Prostate gland (tissue), 2 donors: Measurements from ENCODE around the gene SLC16A12. TPM values are rescaled to one million over a fixed set of nuclear protein-coding genes. Genes with fewer than 3 reads are reported as not detected.

Source experiments
- DNase-seq: peaks from one replicate; pipeline ENCODE4 v3.0.0-alpha.2; 2019; ENCODE audit warnings: low spot score
- H3K27ac ChIP-seq, 2 donors: fragments of 200-600 bp; sonication (generic); 2 replicates each; pipeline ENCODE4 v1.5.1; 2017 to 2019
- H3K27me3 ChIP-seq: fragments of 200-600 bp; sonication (generic); replicated peaks from 2 replicates; pipeline ENCODE4 v1.5.1; 2019; ENCODE audit not compliant: insufficient read depth
- H3K36me3 ChIP-seq, 2 donors: fragments of 200-600 bp; sonication (generic); 1 replicate in 1 of 2; 2 replicates in 1 of 2; pipeline versions ENCODE4 v1.5.1 to v1.8.1; 2017 to 2019
- H3K4me1 ChIP-seq: fragments of 200-600 bp; sonication (generic); replicated peaks from 2 replicates; pipeline ENCODE4 v1.5.1; 2019
- H3K4me3 ChIP-seq, 2 donors: fragments of 200-600 bp; sonication (generic); 2 replicates each; pipeline ENCODE4 v1.5.1; 2017 to 2019
- H3K9me3 ChIP-seq: fragments of 200-600 bp; sonication (generic); 2 replicates; pipeline ENCODE4 v1.5.1; 2017
- POLR2A ChIP-seq: fragments of 450-650 bp; IDR thresholded peaks from one replicate; pipeline ENCODE4 v1.6.1; 2016; ENCODE audit warnings: antibody characterized with exemption, mild to moderate bottlenecking
- POLR2AphosphoS5 ChIP-seq: sonication (generic); formaldehyde crosslinking; IDR thresholded peaks from one replicate; pipeline ENCODE4 v1.6.1; 2017; ENCODE audit warnings: antibody characterized with exemption
- WGBS: methylation state at CpG from one replicate; pipeline ENCODE4 v1.1.5; 2018; 5-methylcytosine and 5-hydroxymethylcytosine counted together
- intact Hi-C: fragments of 100-400 bp; cut with DNase I; formaldehyde crosslinking; loops from one replicate; pipeline ENCODE4 v1.14.2; 2022
- total RNA-seq, 2 donors: library from RNA; depleted of rRNA; stranded (reverse); fragments of >200 nt; gene quantifications; one replicate each; pipeline ENCODE4 v1.1.0, GENCODE V29; 2016
- TF ChIP-seq, protein P1 (sequence below), 4 experiments: fragments of 200-600 bp in 2 of 4; fragments of 450-650 bp in 2 of 4; sonication (generic) in 2 of 4; IDR thresholded peaks; 1 replicate in 3 of 4; 2 replicates in 1 of 4; pipeline ENCODE4 v1.5.1; 2016 to 2019; ENCODE audit warnings: antibody characterized with exemption in 4 of 4, mild to moderate bottlenecking in 2 of 4, moderate library complexity in 2 of 4

The SLC16A12 gene
- total RNA-seq, 2 donors from 2014 or later, result 0.09 to 4.4 TPM

GRCh38 chr10:89421018-89421476 lies 114.3 kb downstream of the SLC16A12 start:
- intact Hi-C loops, result loop anchor here (10.0 kb wide), 1 partner anchor 224 kb away; the partner anchor contains the start of gene PANK1
- H3K9me3 ChIP-seq, result no peaks in the 10 kb centered on the region
- H3K36me3 ChIP-seq, result no peaks in the 10 kb centered on the region
- DNase-seq, result peak; percentile 41
- H3K4me1 ChIP-seq, result no peaks in the 10 kb centered on the region
- no peak overlapping the region for H3K4me3 ChIP-seq
- no peaks in the 10 kb centered on the region for H3K27me3 ChIP-seq
- WGBS, result 42% methylated on average over 2 of the region's 2 CpGs
- H3K27ac ChIP-seq, result no peak overlapping the region
- TF ChIP-seq, protein P1, sequence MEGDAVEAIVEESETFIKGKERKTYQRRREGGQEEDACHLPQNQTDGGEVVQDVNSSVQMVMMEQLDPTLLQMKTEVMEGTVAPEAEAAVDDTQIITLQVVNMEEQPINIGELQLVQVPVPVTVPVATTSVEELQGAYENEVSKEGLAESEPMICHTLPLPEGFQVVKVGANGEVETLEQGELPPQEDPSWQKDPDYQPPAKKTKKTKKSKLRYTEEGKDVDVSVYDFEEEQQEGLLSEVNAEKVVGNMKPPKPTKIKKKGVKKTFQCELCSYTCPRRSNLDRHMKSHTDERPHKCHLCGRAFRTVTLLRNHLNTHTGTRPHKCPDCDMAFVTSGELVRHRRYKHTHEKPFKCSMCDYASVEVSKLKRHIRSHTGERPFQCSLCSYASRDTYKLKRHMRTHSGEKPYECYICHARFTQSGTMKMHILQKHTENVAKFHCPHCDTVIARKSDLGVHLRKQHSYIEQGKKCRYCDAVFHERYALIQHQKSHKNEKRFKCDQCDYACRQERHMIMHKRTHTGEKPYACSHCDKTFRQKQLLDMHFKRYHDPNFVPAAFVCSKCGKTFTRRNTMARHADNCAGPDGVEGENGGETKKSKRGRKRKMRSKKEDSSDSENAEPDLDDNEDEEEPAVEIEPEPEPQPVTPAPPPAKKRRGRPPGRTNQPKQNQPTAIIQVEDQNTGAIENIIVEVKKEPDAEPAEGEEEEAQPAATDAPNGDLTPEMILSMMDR (IDR thresholded peaks at IDR 0.05), result no peak
- TF ChIP-seq POLR2A (no peak), POLR2AphosphoS5 (peak; percentile 60)

DNA sequence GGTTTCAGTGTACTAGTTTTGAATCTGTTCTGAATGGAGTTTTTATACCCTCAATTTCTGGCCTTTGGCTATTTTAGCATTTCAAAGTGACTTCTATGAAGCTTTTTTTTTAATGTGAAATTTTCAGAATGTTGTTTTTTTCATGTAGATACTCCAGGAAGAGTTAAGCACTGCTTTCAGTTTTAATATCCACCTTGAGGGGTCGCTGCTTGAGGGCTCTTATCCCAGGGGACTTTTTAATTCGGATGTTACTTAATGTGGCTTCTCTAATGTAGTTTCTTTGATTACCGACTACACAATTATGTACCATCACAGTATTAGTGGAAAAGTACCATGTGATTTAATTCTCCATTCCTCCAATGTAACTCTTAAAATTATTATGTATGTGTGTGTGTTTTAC lies 115.8 kb downstream of the SLC16A12 start:
- TF ChIP-seq POLR2AphosphoS5 (no peak), POLR2A (no peak)
- TF ChIP-seq, protein P1 (IDR thresholded peaks at IDR 0.05), result peak in 1 of 4 experiments; percentile 30
- H3K27ac ChIP-seq, result no peak overlapping the region
- H3K9me3 ChIP-seq, result no peaks in the 10 kb centered on the region
- no peak for DNase-seq
- H3K4me1 ChIP-seq, result no peaks in the 10 kb centered on the region
- H3K4me3 ChIP-seq, result no peak overlapping the region
- intact Hi-C loops, result no loop called here
- H3K36me3 ChIP-seq, result no peaks in the 10 kb centered on the region
- H3K27me3 ChIP-seq, result no peaks in the 10 kb centered on the region
- WGBS, result 52% methylated on average over 3 of the region's 3 CpGs

GRCh38 chr10:89416465-89416864 lies 118.9 kb downstream of the SLC16A12 start:
- no peak overlapping the region for H3K27ac ChIP-seq
- WGBS, result 77% methylated on average over 1 of the region's 1 CpG
- H3K4me1 ChIP-seq, result peaks cover 4% of the 10 kb centered on the region
- no peaks in the 10 kb centered on the region for H3K27me3 ChIP-seq
- no peaks in the 10 kb centered on the region for H3K9me3 ChIP-seq
- TF ChIP-seq POLR2AphosphoS5 (no peak), POLR2A (no peak)
- TF ChIP-seq, protein P1 (IDR thresholded peaks at IDR 0.05), result no peak
- no peak for DNase-seq
- H3K36me3 ChIP-seq, result no peaks in the 10 kb centered on the region
- intact Hi-C loops, result no loop called here
- no peak overlapping the region for H3K4me3 ChIP-seq

DNA sequence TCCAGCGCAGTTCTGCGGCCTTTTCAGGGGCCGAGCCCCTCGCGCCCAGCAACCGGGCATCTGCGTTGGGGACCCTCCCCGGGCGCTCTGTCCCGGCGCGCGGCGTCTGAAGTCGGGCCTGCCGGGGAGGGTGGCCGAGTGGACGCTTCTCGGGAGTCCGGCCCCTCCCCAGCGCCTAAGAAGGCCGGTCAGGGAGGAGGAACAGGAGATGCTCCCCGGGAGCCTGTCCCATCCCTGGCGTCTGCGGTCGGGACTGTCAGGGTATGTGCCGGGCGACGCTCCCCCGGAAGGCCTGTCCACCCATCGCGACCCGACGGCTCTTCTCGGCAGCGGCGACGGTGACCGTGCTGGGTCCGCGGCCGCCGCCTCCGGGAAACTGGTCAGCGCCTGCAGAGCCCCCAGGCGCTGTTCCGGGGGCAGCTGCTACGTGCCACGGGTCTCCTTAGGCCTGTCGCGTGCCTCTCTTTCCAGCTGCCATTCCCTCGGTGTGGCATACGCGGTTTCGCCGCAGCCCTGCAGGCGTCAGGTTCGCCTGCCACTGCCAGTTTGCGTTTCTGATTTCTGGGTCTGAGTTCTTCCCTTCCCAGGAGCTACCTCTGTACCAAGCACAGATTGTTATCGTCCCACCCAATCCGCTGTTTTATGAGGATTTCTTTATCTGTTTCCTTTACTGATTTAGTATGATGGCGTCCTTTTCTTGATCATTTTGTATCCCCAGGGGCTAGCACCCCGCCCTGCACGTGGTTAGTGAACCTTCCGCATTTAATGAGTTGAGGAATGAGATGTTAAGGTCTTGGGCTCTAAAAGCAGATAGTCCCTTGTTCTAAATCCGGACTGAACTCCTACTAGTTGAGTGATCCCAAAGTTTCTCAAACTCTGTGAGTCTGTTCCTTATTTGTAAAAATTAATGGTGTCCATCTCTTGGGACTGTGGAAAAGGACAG lies 120.2 kb downstream of the SLC16A12 start:
- WGBS, result 1% methylated on average over 53 of the region's 66 CpGs
- H3K4me1 ChIP-seq, result peaks cover 4% of the 10 kb centered on the region
- peak overlapping the region; percentile 94 to 95 for H3K27ac ChIP-seq
- no peaks in the 10 kb centered on the region for H3K36me3 ChIP-seq
- H3K4me3 ChIP-seq, result peak overlapping the region; percentile 66 to 85
- TF ChIP-seq POLR2A (no peak), POLR2AphosphoS5 (no peak)
- TF ChIP-seq, protein P1 (IDR thresholded peaks at IDR 0.05), result no peak
- no peaks in the 10 kb centered on the region for H3K9me3 ChIP-seq
- peak; percentile 34 for DNase-seq
- intact Hi-C loops, result no loop called here
- H3K27me3 ChIP-seq, result no peaks in the 10 kb centered on the region
